SK-N-SH (cell line): ENCODE measurements around the gene NARS2. TPM values are rescaled to one million over a fixed set of nuclear protein-coding genes. Genes with fewer than 3 reads are reported as not detected.

Source experiments
- CTCF ChIA-PET: fragments of 300-600, 350-600 bp; formaldehyde crosslinking; extraction: SDS; loops from one replicate; lab custom pipeline; 2021; lab: Yijun Ruan, JAX
- POLR2A ChIA-PET: fragments of 350-600 bp; sonication (Branson Sonifier 250); formaldehyde crosslinking; extraction: SDS; loops from one replicate; lab custom pipeline; 2020; ENCODE audit warnings: antibody characterized with exemption, inconsistent platforms; lab: Yijun Ruan, JAX
- DNase-seq: peaks from one replicate; pipeline ENCODE4 v3.0.0; 2012
- H2AFZ ChIP-seq: fragments of 200-600 bp; sonication (generic); 2 replicates; pipeline ENCODE4 v1.8.1; 2016; ENCODE audit warnings: antibody characterized with exemption, mild to moderate bottlenecking, low read depth
- H3F3A ChIP-seq: fragments of 200-600 bp; sonication (generic); replicated peaks from 2 replicates; pipeline ENCODE3; 2016; ENCODE audit warnings: antibody characterized with exemption, mild to moderate bottlenecking; ENCODE audit not compliant: insufficient read depth
- H3K27ac ChIP-seq, 2 experiments: fragments of 200-500 bp in 1 of 2; fragments of 200-600 bp in 1 of 2; sonication (Bioruptor generic) in 1 of 2; sonication (generic), shearing (Covaris generic) in 1 of 2; 2 replicates each; pipeline versions ENCODE4 v1.5.1 to v1.6.1; 2014 to 2016; ENCODE audit warnings: low read depth in 2 of 2, inconsistent platforms in 1 of 2, low read length in 1 of 2, mild to moderate bottlenecking in 1 of 2, mixed read lengths in 1 of 2
- H3K27me3 ChIP-seq: fragments of 200-600 bp; sonication (generic), shearing (Covaris generic); 2 replicates; pipeline ENCODE4 v1.6.1; 2016; ENCODE audit warnings: mixed run types; ENCODE audit not compliant: insufficient read depth
- H3K36me3 ChIP-seq, 2 experiments: fragments of 200-500 bp in 1 of 2; fragments of 200-600 bp in 1 of 2; sonication (Bioruptor generic) in 1 of 2; sonication (generic) in 1 of 2; replicated peaks in 1 of 2; 2 replicates each; pipeline versions ENCODE3 to v1.5.1; 2014 to 2016; ENCODE audit warnings: low read length in 1 of 2, mild to moderate bottlenecking in 1 of 2; ENCODE audit not compliant: insufficient read depth in 2 of 2, control insufficient read depth in 1 of 2
- H3K4me1 ChIP-seq, 2 experiments: fragments of 200-500 bp in 1 of 2; fragments of 200-600 bp in 1 of 2; sonication (Bioruptor generic) in 1 of 2; sonication (generic), shearing (Covaris generic) in 1 of 2; 2 replicates each; pipeline versions ENCODE4 v1.5.1 to v1.6.1; 2014 to 2016; ENCODE audit warnings: low read depth in 1 of 2, low read length in 1 of 2, mixed run types in 1 of 2; ENCODE audit not compliant: insufficient read depth in 2 of 2, control insufficient read depth in 1 of 2
- H3K4me2 ChIP-seq: fragments of 200-600 bp; sonication (generic), shearing (Covaris generic); 2 replicates; pipeline ENCODE4 v1.6.1; 2017; ENCODE audit warnings: mixed run types
- H3K4me3 ChIP-seq, 2 experiments: fragments of 200-500 bp in 1 of 2; fragments of 200-600 bp in 1 of 2; sonication (Bioruptor generic) in 1 of 2; sonication (generic), shearing (Covaris generic) in 1 of 2; 2 replicates each; pipeline versions ENCODE4 v1.5.1 to v1.8.1; 2014 to 2016; ENCODE audit warnings: low read depth in 2 of 2, inconsistent platforms in 1 of 2, low read length in 1 of 2, mild to moderate bottlenecking in 1 of 2, mixed read lengths in 1 of 2, moderate library complexity in 1 of 2
- H3K79me2 ChIP-seq: fragments of 200-600 bp; sonication (generic); 2 replicates; pipeline ENCODE4 v1.8.1; 2017; ENCODE audit warnings: mild to moderate bottlenecking; ENCODE audit not compliant: insufficient read depth
- H3K9ac ChIP-seq: fragments of 200-600 bp; sonication (generic); 2 replicates; pipeline ENCODE4 v1.6.1; 2017; ENCODE audit warnings: mixed run types
- H3K9me2 ChIP-seq: fragments of 200-600 bp; sonication (generic); 2 replicates; pipeline ENCODE4 v1.6.1; 2017; ENCODE audit warnings: mixed run types
- H3K9me3 ChIP-seq: fragments of 200-600 bp; sonication (generic); 2 replicates; pipeline ENCODE4 v1.6.1; 2017; ENCODE audit warnings: mixed run types, mild to moderate bottlenecking, moderate library complexity
- H4K20me1 ChIP-seq: fragments of 200-600 bp; sonication (generic); 2 replicates; pipeline ENCODE4 v1.6.1; 2017; ENCODE audit warnings: mild to moderate bottlenecking, mixed run types; ENCODE audit not compliant: insufficient read depth
- CTCF ChIP-seq: fragments of 200-600 bp; sonication (generic); IDR thresholded peaks from 2 replicates; pipeline ENCODE4 v1.6.1; 2017; ENCODE audit warnings: antibody characterized with exemption, mild to moderate bottlenecking, moderate library complexity
- EZH2phosphoT487 ChIP-seq: fragments of 200-600 bp; sonication (generic); IDR thresholded peaks from 2 replicates; pipeline ENCODE4 v1.6.1; 2017; ENCODE audit warnings: low read depth, mixed run types, mild to moderate bottlenecking, antibody characterized with exemption, moderate library complexity, borderline replicate concordance
- FOSL2 ChIP-seq: IDR thresholded peaks from 2 replicates; pipeline ENCODE4 v1.4.0; 2012; ENCODE audit warnings: low read depth, mild to moderate bottlenecking, moderate library complexity, borderline replicate concordance
- FOXJ3 ChIP-seq: sonication (generic); formaldehyde crosslinking; IDR thresholded peaks from 2 replicates; pipeline ENCODE4 v1.5.1; 2020; ENCODE audit warnings: mild to moderate bottlenecking, missing genetic modification reagents
- JUND ChIP-seq: IDR thresholded peaks from 2 replicates; pipeline ENCODE4 v1.4.0; 2012
- MEF2A ChIP-seq: IDR thresholded peaks from 2 replicates; pipeline ENCODE4 v1.4.0; 2012; ENCODE audit warnings: low read depth, borderline replicate concordance
- MXI1 ChIP-seq: IDR thresholded peaks from 2 replicates; pipeline ENCODE4 v1.6.1; 2012; ENCODE audit warnings: mild to moderate bottlenecking, low read depth, low read length, improper control_type of control experiment
- POLR2AphosphoS5 ChIP-seq: IDR thresholded peaks from 2 replicates; pipeline ENCODE4 v1.6.1; 2012; ENCODE audit warnings: low read depth, low read length
- RAD21 ChIP-seq: IDR thresholded peaks from 2 replicates; pipeline ENCODE4 v1.6.1; 2012; ENCODE audit warnings: mild to moderate bottlenecking, low read length
- RFX5 ChIP-seq: IDR thresholded peaks from 2 replicates; pipeline ENCODE4 v1.6.1; 2012; ENCODE audit warnings: mild to moderate bottlenecking, improper control_type of control experiment, low read length
- SIN3A ChIP-seq: IDR thresholded peaks from 2 replicates; pipeline ENCODE4 v1.6.1; 2012; ENCODE audit warnings: low read depth, mild to moderate bottlenecking, low read length, moderate library complexity, borderline replicate concordance
- TAF1 ChIP-seq: IDR thresholded peaks from 2 replicates; pipeline ENCODE4 v1.6.1; 2012; ENCODE audit warnings: low read depth, mild to moderate bottlenecking, low read length, moderate library complexity, borderline replicate concordance
- TCF12 ChIP-seq: IDR thresholded peaks from 2 replicates; pipeline ENCODE4 v1.4.0; 2012
- TEAD4 ChIP-seq: IDR thresholded peaks from 2 replicates; pipeline ENCODE4 v1.4.0; 2012; ENCODE audit warnings: mild to moderate bottlenecking, borderline replicate concordance; ENCODE audit not compliant: insufficient read depth
- USF2 ChIP-seq: fragments of 150-350 bp; IDR thresholded peaks from 2 replicates; pipeline ENCODE4 v1.6.1; 2017; ENCODE audit warnings: antibody characterized with exemption, low read length, low read depth, borderline replicate concordance
- YY1 ChIP-seq: IDR thresholded peaks from 2 replicates; pipeline ENCODE4 v1.4.0; 2012; ENCODE audit warnings: low read depth, mild to moderate bottlenecking
- WGBS: methylation state at CpG from one replicate; pipeline ENCODE4 v1.1.6; 2017; ENCODE audit warnings: low lambda C conversion rate; 5-methylcytosine and 5-hydroxymethylcytosine counted together
- polyA plus RNA-seq, 3 experiments: library from polyadenylated mRNA; depleted of rRNA; stranded (reverse); fragments of >200 nt; gene quantifications; 2 replicates each; pipeline ENCODE4 v1.2.3, GENCODE V29; 2012
- TF ChIP-seq, protein P1 (sequence below): IDR thresholded peaks from 2 replicates; pipeline ENCODE4 v1.4.0; 2012; ENCODE audit warnings: low read depth, borderline replicate concordance

NARS2 gene
- polyA plus RNA-seq, 1 of the 3 experiments (the other 2 are of a cell fraction) = 8.9 TPM

DNA sequence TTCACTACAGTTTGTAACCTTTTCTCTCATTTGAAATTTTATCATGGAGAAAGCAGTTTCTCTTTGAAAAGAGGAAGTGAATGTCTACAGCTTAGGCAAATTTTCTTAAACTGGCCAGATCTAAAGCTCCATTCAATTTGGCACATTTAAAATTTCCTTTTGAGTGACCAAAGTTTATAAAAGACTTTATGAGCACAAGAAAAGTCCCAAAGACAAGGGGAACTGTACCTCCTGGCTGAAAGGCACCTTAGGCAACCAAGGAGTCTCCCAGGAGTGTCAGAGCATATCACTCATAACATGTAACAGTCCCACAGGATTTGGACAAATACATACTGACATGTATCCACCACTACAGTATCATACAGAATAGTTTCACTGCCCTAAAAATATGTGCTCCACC, 41.3 kb downstream of the NARS2 start:
- CTCF ChIA-PET = interaction anchor here (1.1 to 1.3 kb wide), 2 partner anchors 24 to 28 kb away, joined by 3 read pairs; no protein-coding TSS in a partner anchor
- H3K79me2 ChIP-seq = no peaks in the 10 kb centered on the region
- POLR2A ChIA-PET = no interaction called here

GRCh38 chr11:78532991-78533390, 41.7 kb downstream of the NARS2 start:
- CTCF ChIA-PET = interaction anchor here (1.1 to 1.3 kb wide), 3 partner anchors 23 to 32 kb away, joined by 3 to 5 read pairs (median 3); no protein-coding TSS in a partner anchor
- Histone ChIP-seq H3K4me2 (no peak overlapping the region), H2AFZ (no peak overlapping the region), H3K9ac (no peak overlapping the region), H3K4me1 (no peaks in the 10 kb centered on the region), H3K36me3 (peaks cover 6 to 13% of the 10 kb centered on the region in 2 experiments), H3K27ac (no peak overlapping the region), H3K27me3 (no peaks in the 10 kb centered on the region), H4K20me1 (no peaks in the 10 kb centered on the region), H3F3A (no peaks in the 10 kb centered on the region), H3K4me3 (no peak overlapping the region), H3K9me2 (no peaks in the 10 kb centered on the region), H3K79me2 (no peaks in the 10 kb centered on the region), H3K9me3 (no peaks in the 10 kb centered on the region)
- TF ChIP-seq RAD21 = no peak
- TF ChIP-seq FOXJ3 (CRISPR knock-in tag) = no peak
- no peak for TF ChIP-seq YY1
- TF ChIP-seq CTCF = no peak
- no peak for TF ChIP-seq SIN3A
- TF ChIP-seq RFX5 = no peak
- no peak for TF ChIP-seq TAF1
- no peak for TF ChIP-seq FOSL2
- no peak for TF ChIP-seq MEF2A
- TF ChIP-seq POLR2AphosphoS5 = no peak
- no peak for TF ChIP-seq EZH2phosphoT487
- POLR2A ChIA-PET = no interaction called here
- WGBS = 96% methylated on average over 1 of the region's 3 CpGs
- no peak for DNase-seq

More for the DNA sequence above, 41.3 kb downstream of the NARS2 start:
- DNase-seq = no peak
- peaks cover 6 to 14% of the 10 kb centered on the region in 2 experiments for H3K36me3 ChIP-seq
- no peaks in the 10 kb centered on the region for H3K4me1 ChIP-seq
- H4K20me1 ChIP-seq = no peaks in the 10 kb centered on the region
- no peak overlapping the region for H3K9ac ChIP-seq
- H2AFZ ChIP-seq = no peak overlapping the region
- TF ChIP-seq FOXJ3 (CRISPR knock-in tag) (no peak), TCF12 (no peak), RFX5 (no peak), USF2 (no peak), TEAD4 (no peak), MXI1 (no peak), JUND (no peak), MEF2A (no peak)
- TF ChIP-seq, protein P1, sequence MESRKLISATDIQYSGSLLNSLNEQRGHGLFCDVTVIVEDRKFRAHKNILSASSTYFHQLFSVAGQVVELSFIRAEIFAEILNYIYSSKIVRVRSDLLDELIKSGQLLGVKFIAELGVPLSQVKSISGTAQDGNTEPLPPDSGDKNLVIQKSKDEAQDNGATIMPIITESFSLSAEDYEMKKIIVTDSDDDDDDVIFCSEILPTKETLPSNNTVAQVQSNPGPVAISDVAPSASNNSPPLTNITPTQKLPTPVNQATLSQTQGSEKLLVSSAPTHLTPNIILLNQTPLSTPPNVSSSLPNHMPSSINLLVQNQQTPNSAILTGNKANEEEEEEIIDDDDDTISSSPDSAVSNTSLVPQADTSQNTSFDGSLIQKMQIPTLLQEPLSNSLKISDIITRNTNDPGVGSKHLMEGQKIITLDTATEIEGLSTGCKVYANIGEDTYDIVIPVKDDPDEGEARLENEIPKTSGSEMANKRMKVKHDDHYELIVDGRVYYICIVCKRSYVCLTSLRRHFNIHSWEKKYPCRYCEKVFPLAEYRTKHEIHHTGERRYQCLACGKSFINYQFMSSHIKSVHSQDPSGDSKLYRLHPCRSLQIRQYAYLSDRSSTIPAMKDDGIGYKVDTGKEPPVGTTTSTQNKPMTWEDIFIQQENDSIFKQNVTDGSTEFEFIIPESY = no peak
- H3K27ac ChIP-seq = no peak overlapping the region
- H3K27me3 ChIP-seq = no peaks in the 10 kb centered on the region
- no peaks in the 10 kb centered on the region for H3K9me2 ChIP-seq
- no peak overlapping the region for H3K4me3 ChIP-seq
- no peaks in the 10 kb centered on the region for H3F3A ChIP-seq
- H3K9me3 ChIP-seq = no peaks in the 10 kb centered on the region
- no peak overlapping the region for H3K4me2 ChIP-seq
